AML-193 (cell line): Measurements from ENCODE around the gene PRKN.

Source experiments
- DNase-seq, 2 experiments: peaks; one replicate each; lab custom pipeline; 2025; lab: John Stamatoyannopoulos, UW

PRKN gene

DNA sequence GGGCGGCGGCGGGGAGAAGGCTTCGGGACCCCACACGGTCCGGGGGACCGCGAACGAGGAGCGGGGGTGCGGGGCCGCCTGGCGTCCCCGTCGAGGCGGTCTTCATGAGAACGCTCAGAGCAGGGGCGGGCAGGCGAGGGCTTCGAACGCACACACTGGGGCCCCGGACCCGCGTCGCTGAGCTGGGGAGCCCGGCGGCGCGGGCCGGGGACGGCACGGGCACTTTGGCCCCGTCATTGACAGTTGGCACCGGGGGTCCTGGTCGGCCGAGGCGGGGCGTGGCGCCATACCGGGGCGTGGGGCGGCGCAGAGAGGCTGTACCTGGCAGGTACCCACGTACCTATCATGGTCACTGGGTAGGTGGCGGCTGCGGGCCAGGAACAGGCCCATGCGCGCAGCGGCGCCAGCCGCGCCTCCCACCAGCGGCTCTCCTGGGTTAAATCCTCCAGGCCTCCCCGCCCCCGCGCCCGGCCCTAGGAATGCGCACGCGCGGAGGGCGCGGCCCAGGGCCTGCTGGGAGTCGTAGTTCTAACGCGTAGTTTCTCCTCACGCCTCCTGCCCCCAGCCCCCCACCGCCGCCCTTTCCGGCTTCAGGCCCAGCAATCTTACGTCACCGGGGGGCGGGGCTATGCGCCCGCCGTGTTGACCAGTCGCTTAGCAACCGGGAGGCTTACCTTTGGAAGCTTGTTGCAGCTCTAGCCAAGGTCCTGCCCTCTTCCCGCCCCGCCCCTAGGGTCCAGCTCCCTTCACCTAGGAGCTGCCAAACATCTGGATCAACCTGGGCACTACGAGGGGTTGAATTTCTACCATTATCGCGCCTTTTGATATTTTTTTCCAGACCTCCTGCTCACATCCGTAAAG lies at the start of gene PRKN, which contains the start of gene PACRG:
Gene PRKN (minus strand): TSS at position 445 of the 861 bp plus-strand sequence.
Gene PACRG (plus strand): TSS at position 653 of the 861 bp plus-strand sequence.
- no peak for DNase-seq

DNA sequence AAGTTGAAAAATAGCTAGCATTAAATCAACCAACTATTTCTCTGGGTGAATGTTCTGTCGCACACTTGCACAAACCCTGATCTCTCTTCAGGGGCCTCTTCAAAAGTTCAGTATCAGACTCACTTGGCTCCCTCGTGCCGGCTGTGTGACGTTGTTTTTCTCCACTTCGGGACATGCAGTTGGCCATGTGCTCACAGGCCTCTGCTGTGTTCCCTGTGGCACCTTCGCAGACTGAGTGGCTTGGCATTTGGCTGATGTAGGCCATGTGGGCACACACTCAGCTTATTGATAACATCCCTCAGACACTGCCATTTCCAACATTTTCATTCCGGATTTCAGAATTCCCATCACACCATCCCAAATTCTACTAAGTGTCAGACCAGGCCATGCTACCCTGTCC lies 49.5 kb upstream of the PRKN start:
- no peak for DNase-seq

DNA sequence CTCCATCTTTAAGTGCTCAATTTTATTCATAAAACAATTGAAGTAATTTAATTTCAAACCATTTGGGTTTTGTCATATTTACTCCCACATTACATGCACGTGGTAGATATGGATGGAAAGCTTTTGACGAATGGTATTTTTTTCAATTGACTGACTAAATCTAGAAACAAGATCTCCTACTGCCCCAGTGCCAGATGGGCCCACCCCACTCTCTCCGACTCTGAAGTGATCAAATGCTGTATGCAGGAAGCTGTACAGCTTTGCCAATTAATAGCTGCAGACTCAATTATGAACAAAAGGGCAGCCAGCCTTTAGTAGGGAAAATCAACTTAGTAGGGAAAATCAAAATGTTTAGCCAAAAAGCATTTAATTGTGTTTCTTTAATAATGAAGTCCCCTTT lies 46.4 kb upstream of the PRKN start:
- DNase-seq, result no peak

GRCh38 chr6:162772466-162772865 lies 44.9 kb upstream of the PRKN start:
- no peak for DNase-seq

GRCh38 chr6:162770955-162771354 lies 43.4 kb upstream of the PRKN start:
- no peak for DNase-seq

DNA sequence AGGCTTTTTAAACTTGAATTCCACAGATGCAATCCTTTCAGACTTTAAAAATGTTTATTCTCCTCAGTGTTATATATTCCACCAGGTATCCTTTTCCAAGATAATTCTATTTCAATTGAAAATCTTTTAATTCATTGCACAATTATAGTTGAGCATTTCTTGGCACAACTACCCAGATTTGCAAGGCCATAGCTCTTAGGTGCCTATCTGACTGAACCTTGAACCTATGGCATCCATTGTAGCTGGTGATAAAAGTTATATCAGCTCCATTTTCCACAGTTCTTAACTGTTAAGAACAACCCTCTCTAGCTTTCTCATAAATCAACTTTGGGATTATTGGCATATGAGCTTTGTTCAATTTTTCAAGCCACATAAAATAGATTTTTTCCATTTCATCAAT lies 42.6 kb upstream of the PRKN start:
- DNase-seq, result no peak

DNA sequence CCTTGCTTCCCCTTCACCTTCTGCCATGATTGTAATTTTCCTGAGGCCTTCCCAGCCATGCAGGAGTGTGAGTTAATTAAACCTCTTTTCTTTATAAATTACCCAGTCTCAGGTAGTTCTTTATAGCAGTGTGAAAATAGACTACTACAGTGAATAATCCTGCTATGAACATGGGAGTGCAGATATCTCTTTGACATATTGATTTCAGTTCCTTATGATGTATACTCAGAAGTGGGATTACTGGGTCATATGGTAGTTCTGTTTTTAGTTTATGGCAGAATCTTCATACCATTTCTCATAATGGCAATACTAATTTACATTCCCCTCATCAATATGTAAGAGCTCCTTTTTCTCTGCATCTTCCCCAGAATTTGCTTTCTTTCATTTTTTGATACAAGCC lies 26.2 kb upstream of the PRKN start:
- DNase-seq, result no peak

GRCh38 chr6:162751211-162751859 lies 23.8 kb upstream of the PRKN start:
- no peak for DNase-seq

- DNase-seq, result no peak
Observed at GRCh38 chr6:162750776-162751175, 23.2 kb upstream of the PRKN start.

DNA sequence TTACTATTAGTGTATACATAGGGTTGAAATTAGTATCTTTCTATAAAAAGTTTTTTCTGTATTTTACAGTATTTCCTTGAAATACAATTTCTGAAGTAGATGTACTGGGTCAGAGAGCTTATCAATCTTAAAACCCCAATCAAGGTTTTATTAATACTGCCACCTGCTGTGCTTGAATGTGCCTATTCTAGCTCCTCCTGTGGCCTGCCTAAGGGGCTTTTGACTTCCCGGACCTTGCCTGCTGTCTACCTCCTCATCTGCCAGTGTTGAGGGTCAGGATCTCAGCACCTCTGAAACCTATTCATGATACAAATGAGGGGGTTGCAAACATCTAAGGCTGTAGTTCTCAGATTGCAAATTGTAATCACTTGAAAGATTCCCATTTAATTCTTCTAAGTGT lies 9.4 kb upstream of the PRKN start:
- no peak for DNase-seq

DNA sequence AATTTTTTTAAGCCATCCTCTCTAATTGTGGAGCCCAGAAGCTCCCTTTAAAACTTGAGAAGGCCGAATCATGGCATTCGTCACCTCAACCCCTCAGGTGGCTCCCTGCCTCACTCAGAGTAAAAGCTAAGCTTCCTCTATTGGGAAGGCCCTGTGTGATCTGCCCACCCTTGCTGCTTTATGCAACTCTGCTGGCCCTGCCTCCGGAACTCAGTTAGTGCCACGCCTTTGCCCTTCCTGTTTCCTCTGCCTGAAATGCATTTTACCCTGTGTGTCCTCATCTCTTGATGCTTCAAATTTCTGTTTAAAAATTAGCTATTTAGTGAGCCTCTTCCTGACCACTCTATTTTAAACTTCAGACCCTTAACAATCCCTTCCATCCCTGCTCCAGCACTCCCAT lies 5.9 kb upstream of the PRKN start:
- no peak for DNase-seq

- no peak for DNase-seq
Observed at GRCh38 chr6:162730502-162730901, 2.9 kb upstream of the PRKN start.

GRCh38 chr6:162728706-162729105 lies 1.1 kb upstream of the PRKN start:
- no peak for DNase-seq

- no peak for DNase-seq
Observed at GRCh38 chr6:162728197-162728596, 631 bp upstream of the PRKN start.

DNA sequence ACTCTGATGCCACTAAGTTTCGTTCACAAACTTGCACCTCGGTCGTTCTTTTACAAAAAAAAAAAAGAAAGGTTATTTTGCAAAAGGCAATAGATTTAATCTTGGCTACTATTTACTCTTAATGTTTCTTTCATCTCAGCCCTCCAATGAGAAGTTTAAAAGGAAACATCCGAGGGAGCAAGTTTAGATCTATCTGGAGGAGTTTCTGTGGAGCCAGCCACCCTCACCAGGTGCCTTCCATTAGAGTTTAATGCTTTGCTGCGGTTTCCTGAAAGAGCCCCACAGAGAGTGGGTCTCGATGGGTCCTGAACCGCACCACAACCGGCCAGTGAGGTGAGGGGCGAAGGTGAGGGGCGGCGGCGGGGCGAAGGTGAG lies 632 bp downstream of the PRKN start:
- no peak for DNase-seq

DNA sequence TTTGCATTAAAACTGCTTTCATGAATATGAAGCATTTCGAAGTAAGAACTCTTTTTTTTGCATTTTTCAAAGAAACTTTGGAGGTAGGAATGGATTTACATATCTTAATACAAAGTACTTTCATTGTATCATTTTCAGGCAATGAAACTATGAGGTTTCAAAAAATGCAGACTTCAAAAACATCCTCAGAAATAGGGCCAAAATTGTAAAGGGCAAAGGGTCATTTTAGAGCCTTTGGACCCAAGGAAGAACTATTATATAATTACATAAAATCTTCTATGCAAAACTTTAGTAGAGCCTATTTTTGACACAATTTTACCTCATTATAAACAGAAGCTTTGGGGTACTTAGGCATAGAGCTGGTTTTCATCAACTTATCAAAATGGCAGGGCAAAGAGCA lies 4.9 kb downstream of the PRKN start:
- no peak for DNase-seq

GRCh38 chr6:162722226-162722625 lies 5.3 kb downstream of the PRKN start:
- DNase-seq, result no peak

- DNase-seq, result no peak
Observed at GRCh38 chr6:162721404-162721687, 6.2 kb downstream of the PRKN start.

DNA sequence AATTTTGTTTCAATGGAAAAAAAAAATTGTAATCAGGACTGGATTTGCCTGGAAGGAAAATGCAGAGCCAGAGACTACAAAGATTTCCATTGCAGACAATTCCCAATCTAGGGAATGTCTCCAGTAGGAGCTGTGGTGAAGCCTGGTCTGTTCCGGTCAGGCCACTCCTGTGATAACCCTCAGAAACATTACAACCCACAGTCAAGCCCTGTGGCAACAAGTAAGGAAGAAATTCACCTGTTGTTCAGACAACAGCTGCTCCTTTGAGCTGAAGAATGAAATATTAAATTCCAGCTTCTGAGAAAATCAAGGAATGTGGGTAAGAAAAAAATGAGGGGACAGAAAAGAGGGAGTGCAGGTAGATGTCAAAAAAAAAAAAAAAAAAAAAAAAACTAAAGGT lies 8.0 kb downstream of the PRKN start:
- no peak for DNase-seq

DNA sequence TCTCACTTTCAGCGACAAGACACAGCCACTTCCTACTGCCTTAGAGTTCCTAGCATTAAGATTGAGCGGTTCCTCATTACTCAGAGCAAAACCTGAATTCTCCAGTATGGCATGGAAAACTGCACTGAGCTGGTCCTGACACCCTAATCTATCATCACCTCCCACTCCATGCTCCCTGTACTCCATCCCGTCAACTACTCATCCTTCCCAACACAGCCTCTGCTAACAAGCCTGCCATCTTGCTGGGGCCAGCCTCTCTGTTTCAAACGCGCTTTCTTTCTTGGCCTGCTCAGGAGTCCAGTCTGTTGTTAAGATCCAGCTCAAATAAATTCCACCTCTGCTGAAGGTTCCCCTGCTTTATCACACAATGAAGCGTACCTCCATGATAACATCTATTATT lies 12.0 kb downstream of the PRKN start:
- DNase-seq, result no peak

- DNase-seq, result no peak
Observed at GRCh38 chr6:162713974-162714780, 13.4 kb downstream of the PRKN start.

DNA sequence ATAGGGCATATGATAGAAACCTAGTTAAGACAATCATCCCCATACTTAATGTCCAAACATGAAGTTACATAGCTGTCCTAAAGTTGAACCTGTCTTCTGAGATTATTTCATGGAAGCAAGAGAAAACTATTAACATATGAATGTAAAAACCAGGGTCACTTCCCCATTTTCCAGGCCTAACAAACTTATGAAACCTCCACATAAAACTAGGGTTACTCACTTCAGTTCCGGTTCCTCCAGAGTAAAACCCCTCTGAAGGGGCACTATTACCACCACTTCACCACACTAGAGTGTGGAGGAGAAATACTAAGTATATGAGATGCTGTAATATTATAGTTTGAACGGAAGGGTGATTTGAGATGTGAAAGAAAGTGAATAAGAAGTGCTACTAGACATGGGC lies 14.9 kb downstream of the PRKN start:
- no peak for DNase-seq

DNA sequence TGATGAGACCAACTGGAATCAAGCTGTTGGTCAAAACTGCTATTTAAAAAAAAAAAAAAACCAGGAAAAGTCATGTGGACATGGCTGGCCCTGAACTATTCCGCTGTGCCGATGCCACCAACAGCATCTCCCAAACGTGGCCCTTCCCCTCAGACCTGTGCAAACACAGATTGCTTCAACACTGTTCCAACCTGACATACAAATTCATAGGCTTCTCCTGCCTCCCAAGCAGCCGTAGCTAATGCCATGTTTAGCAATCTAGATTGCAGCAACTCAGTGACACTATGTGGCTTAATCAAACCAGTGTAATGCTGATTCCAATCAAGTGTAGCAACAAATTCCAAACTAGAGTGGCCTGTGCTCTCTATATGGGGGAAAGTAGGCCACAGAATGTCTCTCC lies 16.2 kb downstream of the PRKN start:
- no peak for DNase-seq
